Smooth muscle cell (in vitro differentiated cells): ENCODE data around the gene NRXN2. TPM values are rescaled to one million over a fixed set of nuclear protein-coding genes. Genes with fewer than 3 reads are reported as not detected.

Experiments
- DNase-seq: peaks from one replicate; lab custom pipeline; 2025; ENCODE audit not compliant: unreplicated experiment; lab: John Stamatoyannopoulos, UW
- H2AFZ ChIP-seq: fragments of 200-600 bp; sonication (generic); 2 replicates; pipeline ENCODE4 v1.6.0; 2016; ENCODE audit warnings: antibody characterized with exemption, low read depth, mild to moderate bottlenecking
- H3F3A ChIP-seq: fragments of 200-600 bp; sonication (generic); 2 replicates; pipeline ENCODE4 v1.6.0; 2017; ENCODE audit warnings: antibody characterized with exemption, low read depth
- H3K27ac ChIP-seq: fragments of 200-600 bp; sonication (generic); 2 replicates; pipeline ENCODE4 v1.5.1; 2016; ENCODE audit warnings: low read depth, mild to moderate bottlenecking
- H3K27me3 ChIP-seq: fragments of 200-600 bp; sonication (generic); 2 replicates; pipeline ENCODE4 v1.6.1; 2016; ENCODE audit warnings: low read depth, mild to moderate bottlenecking
- H3K36me3 ChIP-seq: fragments of 200-600 bp; sonication (generic); 2 replicates; pipeline ENCODE4 v1.5.1; 2016; ENCODE audit warnings: low read depth
- H3K4me1 ChIP-seq: fragments of 200-600 bp; sonication (generic); 2 replicates; pipeline ENCODE4 v1.5.1; 2016; ENCODE audit warnings: low read depth
- H3K4me2 ChIP-seq: fragments of 200-600 bp; sonication (generic); 2 replicates; pipeline ENCODE4 v1.6.0; 2016; ENCODE audit warnings: mild to moderate bottlenecking
- H3K4me3 ChIP-seq: fragments of 200-600 bp; sonication (generic); 2 replicates; pipeline ENCODE4 v1.5.1; 2016; ENCODE audit warnings: mild to moderate bottlenecking
- H3K79me2 ChIP-seq: fragments of 200-600 bp; sonication (generic); 2 replicates; pipeline ENCODE4 v1.6.0; 2016; ENCODE audit warnings: low read depth, mild to moderate bottlenecking
- H3K9ac ChIP-seq: fragments of 200-600 bp; sonication (generic); 2 replicates; pipeline ENCODE4 v1.6.0; 2016; ENCODE audit warnings: low read depth
- H3K9me3 ChIP-seq: fragments of 200-600 bp; sonication (generic); replicated peaks from 2 replicates; pipeline ENCODE4 v1.5.1; 2016; ENCODE audit warnings: low read depth
- H4K20me1 ChIP-seq: fragments of 200-600 bp; sonication (generic); 2 replicates; pipeline ENCODE4 v1.6.0; 2016; ENCODE audit warnings: low read depth
- CTCF ChIP-seq: fragments of 200-600 bp; sonication (generic); IDR thresholded peaks from 2 replicates; pipeline ENCODE4 v1.5.1; 2017; ENCODE audit warnings: borderline replicate concordance, mild to moderate bottlenecking, antibody characterized with exemption; ENCODE audit not compliant: insufficient read depth, poor library complexity, severe bottlenecking
- WGBS: methylation state at CpG from one replicate; pipeline ENCODE4 v1.1.7; 2016; ENCODE audit warnings: low lambda C conversion rate; 5-methylcytosine and 5-hydroxymethylcytosine counted together
- polyA plus RNA-seq: library from polyadenylated mRNA; unstranded; fragments of >200 nt; fragmentation: Nextera tagmentation; extraction: Ambion mirVana; gene quantifications from 2 replicates; pipeline ENCODE4 v1.2.1, GENCODE V29; 2016
- total RNA-seq: library from RNA; depleted of rRNA; stranded (reverse); fragments of >200 nt; gene quantifications from 2 replicates; pipeline ENCODE4 v1.2.3, GENCODE V29; 2014

Gene NRXN2
- total and polyA plus RNA-seq, 2 experiments from 2014 or later = 1.4 to 1.7 TPM

- Histone ChIP-seq H3K9me3 (no peaks in the 10 kb centered on the region), H4K20me1 (peaks cover 44% of the 10 kb centered on the region), H3K4me2 (no peak within 1 kb of the TSS), H2AFZ (no peak within 1 kb of the TSS), H3K9ac (no peak within 1 kb of the TSS), H3K27me3 (no peaks in the 10 kb centered on the region), H3K4me1 (peaks cover 29% of the 10 kb centered on the region), H3K79me2 (peaks cover 6% of the 10 kb centered on the region), H3K27ac (no peak within 1 kb of the TSS), H3K36me3 (no peaks in the 10 kb centered on the region), H3F3A (peaks cover 26% of the 10 kb centered on the region), H3K4me3 (no peak within 1 kb of the TSS)
- TF ChIP-seq CTCF = no peak
- DNase-seq = no peak
- WGBS = 49% methylated on average over 24 of the region's 24 CpGs
These were observed 37.0 kb upstream of the NRXN2 start, which contains the start of gene PYGM for GRCh38 chr11:64759722-64760719. Gene PYGM (minus strand): TSS chr11:64759974. CDS start chr11:64759898, 76 bp downstream.

GRCh38 chr11:64759131-64759721, 36.2 kb upstream of the NRXN2 start:
- Histone ChIP-seq H4K20me1 (peaks cover 36% of the 10 kb centered on the region), H2AFZ (no peak overlapping the region), H3K36me3 (no peaks in the 10 kb centered on the region), H3K27ac (no peak overlapping the region), H3K27me3 (no peaks in the 10 kb centered on the region), H3K4me1 (peaks cover 22% of the 10 kb centered on the region), H3K4me3 (no peak overlapping the region), H3K9me3 (no peaks in the 10 kb centered on the region), H3F3A (peaks cover 18% of the 10 kb centered on the region), H3K79me2 (peaks cover under 1% of the 10 kb centered on the region), H3K4me2 (no peak overlapping the region), H3K9ac (no peak overlapping the region)
- 84% methylated on average over 19 of the region's 21 CpGs for WGBS
- no peak for TF ChIP-seq CTCF
- no peak for DNase-seq

GRCh38 chr11:64758330-64759079, 35.5 kb upstream of the NRXN2 start:
- Histone ChIP-seq H3K4me3 (no peak overlapping the region), H3K4me1 (peaks cover 16% of the 10 kb centered on the region), H3K4me2 (no peak overlapping the region), H3K27ac (no peak overlapping the region), H3K36me3 (no peaks in the 10 kb centered on the region), H2AFZ (no peak overlapping the region), H3K79me2 (no peaks in the 10 kb centered on the region), H3F3A (peaks cover 10% of the 10 kb centered on the region), H3K9me3 (no peaks in the 10 kb centered on the region), H3K27me3 (no peaks in the 10 kb centered on the region), H3K9ac (no peak overlapping the region), H4K20me1 (peaks cover 29% of the 10 kb centered on the region)
- WGBS = 91% methylated on average over 10 of the region's 15 CpGs
- TF ChIP-seq CTCF = no peak
- no peak for DNase-seq
